Lower leg skin (tissue), 4 donors: ENCODE measurements around the gene ABHD13. TPM values are rescaled to one million over a fixed set of nuclear protein-coding genes. Genes with fewer than 3 reads are reported as not detected.

ENCODE experiments used
- DNase-seq, 2 donors: peaks; one replicate each; pipeline ENCODE4 v3.0.0-alpha.2; 2019; ENCODE audit warnings: low spot score in 2 of 2
- H3K4me3 ChIP-seq: fragments of 200-600 bp; sonication (generic); 2 replicates; pipeline ENCODE4 v1.5.1; 2017; ENCODE audit warnings: mild to moderate bottlenecking, low read depth; ENCODE audit not compliant: poor library complexity, severe bottlenecking
- CTCF ChIP-seq, 3 donors: fragments of 450-650 bp; IDR thresholded peaks; one replicate each; pipeline ENCODE4 v1.5.1; 2016; ENCODE audit warnings: antibody characterized with exemption in 3 of 3, mild to moderate bottlenecking in 3 of 3, moderate library complexity in 2 of 3
- POLR2A ChIP-seq, 2 donors: fragments of 450-650 bp; IDR thresholded peaks; one replicate each; pipeline ENCODE4 v1.6.1; 2016 to 2017; ENCODE audit warnings: antibody characterized with exemption in 2 of 2, mild to moderate bottlenecking in 1 of 2, moderate library complexity in 1 of 2
- WGBS, 2 donors: methylation state at CpG; one replicate each; pipeline ENCODE4 v1.1.5; 2018; 5-methylcytosine and 5-hydroxymethylcytosine counted together
- intact Hi-C: fragments of 100-400 bp; cut with DNase I; formaldehyde crosslinking; loops from one replicate; pipeline ENCODE4 v1.15.0; 2023; ENCODE audit warnings: low total_unique reads
- total RNA-seq, 4 donors: library from RNA; depleted of rRNA; stranded (reverse); fragments of >200 nt; gene quantifications; one replicate each; pipeline ENCODE4 v1.1.0, GENCODE V29; 2016

The ABHD13 gene
- total RNA-seq, 4 donors from 2014 or later: 6.2 to 8.9 (median 8.0) TPM

GRCh38 chr13:108227651-108228272, 9.6 kb downstream of the ABHD13 start:
- no peak overlapping the region for H3K4me3 ChIP-seq
- no peak for DNase-seq
- intact Hi-C loops: no loop called here
- TF ChIP-seq CTCF (IDR thresholded peaks at IDR 0.05) (no peak), POLR2A (IDR thresholded peaks at IDR 0.05) (no peak)
- WGBS, 2 donors: 96% methylated on average over 1 of the region's 1 CpG

- DNase-seq: no peak
- TF ChIP-seq POLR2A (IDR thresholded peaks at IDR 0.05): no peak
- TF ChIP-seq CTCF (IDR thresholded peaks at IDR 0.05): no peak
- intact Hi-C loops: no loop called here
- H3K4me3 ChIP-seq: no peak overlapping the region
These were observed 12.2 kb downstream of the ABHD13 start for GRCh38 chr13:108230377-108230776.

DNA sequence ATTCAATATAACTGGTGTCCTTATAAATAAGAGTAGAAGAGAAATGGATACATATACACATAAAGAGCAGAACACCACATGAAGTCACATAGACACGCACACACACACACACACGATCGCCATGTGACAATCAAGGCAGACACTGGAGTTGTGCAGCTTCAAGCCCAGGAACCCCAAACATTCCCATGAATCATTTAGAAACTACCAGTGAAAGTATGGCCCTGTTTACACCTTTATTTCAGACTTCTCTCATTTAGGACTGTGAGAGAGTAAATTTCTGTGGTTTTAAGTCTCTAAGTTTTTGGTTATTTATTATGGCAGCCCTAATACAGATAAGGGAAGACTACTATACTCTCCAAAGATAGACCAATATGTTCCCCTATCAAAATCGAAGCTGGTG, 31.0 kb downstream of the ABHD13 start:
- WGBS, 2 donors: 68 to 73% methylated on average over 4 of the region's 4 CpGs
- intact Hi-C loops: no loop called here
- TF ChIP-seq CTCF (IDR thresholded peaks at IDR 0.05) (no peak), POLR2A (IDR thresholded peaks at IDR 0.05) (no peak)

GRCh38 chr13:108257248-108257647, 39.1 kb downstream of the ABHD13 start:
- 54 to 62% methylated on average over 2 of the region's 2 CpGs for WGBS, 2 donors
- TF ChIP-seq CTCF (IDR thresholded peaks at IDR 0.05) (no peak), POLR2A (IDR thresholded peaks at IDR 0.05) (no peak)
- intact Hi-C loops: no loop called here
- H3K4me3 ChIP-seq: no peak overlapping the region
- DNase-seq: no peak

More for the DNA sequence above, 31.0 kb downstream of the ABHD13 start:
- DNase-seq: no peak
- H3K4me3 ChIP-seq: no peak overlapping the region

GRCh38 chr13:108263621-108264355, 45.6 kb downstream of the ABHD13 start:
- TF ChIP-seq CTCF (IDR thresholded peaks at IDR 0.05) (no peak), POLR2A (IDR thresholded peaks at IDR 0.05) (no peak)
- no peak for DNase-seq
- 94 to 96% methylated on average over 9 of the region's 9 CpGs for WGBS, 2 donors
- no peak overlapping the region for H3K4me3 ChIP-seq
- intact Hi-C loops: no loop called here
